Measurements from ENCODE around the gene HNRNPL.
"Not testable (repeated sequence)": the region's sequence is repeated elsewhere in the genome, so short reads cannot be mapped to it uniquely, and the experiment has no call there.

The HNRNPL gene

GRCh38 chr19:38801359-38802095 is 48.3 kb downstream of the HNRNPL start:
- DNase-seq (ENCODE audit: low read depth), result no peak

DNA sequence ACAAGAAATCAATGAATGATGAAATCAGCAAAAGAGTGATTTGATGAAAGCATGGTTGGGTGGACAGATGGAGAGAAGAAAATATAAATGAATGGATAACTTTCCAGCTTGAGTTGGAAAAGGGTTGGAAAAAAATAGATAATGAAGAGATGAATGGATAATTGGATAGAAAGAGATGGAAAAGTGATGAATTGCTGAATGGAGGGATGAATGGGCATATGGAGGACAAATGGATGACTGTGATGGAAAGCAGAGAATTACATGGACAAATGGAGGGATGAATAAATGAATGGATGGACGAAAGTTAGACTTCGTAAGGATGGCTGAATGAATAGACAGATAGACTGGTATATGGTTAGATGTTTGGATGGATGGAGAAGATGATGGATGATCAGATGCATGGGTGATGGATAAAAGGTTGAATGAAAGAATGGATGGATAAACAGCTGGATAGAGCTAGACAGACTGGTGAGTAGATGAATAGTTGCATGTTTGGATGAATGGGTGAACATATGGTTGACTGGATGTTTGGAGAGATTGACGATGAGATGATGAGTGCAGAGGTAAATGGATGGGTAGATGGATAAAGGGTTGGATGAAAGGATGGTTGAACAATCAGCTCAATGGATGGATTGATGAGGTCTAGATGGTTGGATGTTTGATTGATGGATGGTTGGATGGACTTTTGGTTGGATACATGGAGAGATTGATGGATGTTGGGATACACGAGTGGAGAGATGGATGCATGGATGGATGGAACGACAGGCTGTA is 49.0 kb downstream of the HNRNPL start:
- DNase-seq (ENCODE audit: low read depth), result no peak

DNA sequence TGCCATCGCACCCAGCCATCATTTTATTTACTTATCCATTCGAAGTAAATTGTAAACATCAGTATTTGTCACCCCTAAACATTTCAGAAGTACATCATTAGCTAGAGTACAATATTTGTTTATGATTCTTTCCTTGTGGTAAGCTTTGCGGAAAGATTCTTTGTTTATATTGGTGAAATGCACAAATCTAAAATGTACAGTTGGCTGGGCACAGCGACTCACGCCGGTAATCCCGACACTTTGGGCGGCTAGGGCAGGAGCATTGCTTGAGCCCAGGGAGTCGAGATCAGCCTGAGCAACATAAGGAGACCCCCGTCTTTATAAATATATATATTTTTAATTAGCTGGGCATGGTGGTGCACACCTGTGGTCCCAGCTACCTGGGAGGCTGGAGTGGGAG is 50.7 kb downstream of the HNRNPL start:
- DNase-seq (ENCODE audit: low read depth), result no peak

- DNase-seq (ENCODE audit: low read depth), result not testable (repeated sequence)
These were observed 52.0 kb downstream of the HNRNPL start for GRCh38 chr19:38797781-38798180.

DNA sequence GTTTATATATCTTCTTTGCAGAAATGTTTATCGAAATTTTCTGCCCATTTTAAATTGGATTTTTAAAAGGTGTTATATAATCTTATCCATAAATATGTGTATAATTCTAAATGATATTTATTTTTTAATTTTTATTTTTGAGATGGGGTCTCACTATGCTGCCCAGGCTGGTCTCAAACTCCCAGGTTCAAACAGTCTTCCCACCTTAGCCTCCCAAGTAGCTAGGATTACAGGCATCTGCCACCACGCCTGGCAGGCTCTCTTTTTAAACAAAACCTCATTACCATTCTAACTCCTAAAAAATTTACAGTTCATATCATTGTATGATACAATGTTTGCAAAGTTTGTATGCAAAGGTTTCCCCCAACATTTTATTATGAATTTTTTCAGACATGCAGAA is 53.6 kb downstream of the HNRNPL start:
- no peak for DNase-seq (ENCODE audit: low read depth)

GRCh38 chr19:38795549-38795948 is 54.2 kb downstream of the HNRNPL start:
- no peak for DNase-seq (ENCODE audit: low read depth)

DNA sequence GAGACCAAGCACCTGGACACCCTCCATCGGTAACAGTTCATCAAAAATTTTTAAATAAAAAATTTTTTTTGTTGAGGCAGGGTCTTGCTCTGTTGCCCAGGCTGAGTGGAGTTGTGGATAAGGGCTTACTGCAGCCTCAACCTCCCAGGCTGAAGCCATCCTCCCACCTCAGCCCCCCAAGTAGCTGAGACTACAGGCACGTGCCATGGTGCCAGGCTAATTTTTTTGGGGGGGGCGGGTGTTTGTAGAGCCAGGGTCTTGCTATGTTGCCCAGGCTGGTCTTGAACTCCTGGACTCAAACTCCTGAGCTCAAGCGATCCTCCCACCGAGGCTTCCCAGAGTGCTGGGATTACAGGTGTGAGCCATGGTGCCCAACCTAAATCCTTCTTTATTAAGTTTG is 56.1 kb downstream of the HNRNPL start:
- DNase-seq (ENCODE audit: low read depth), result no peak

GRCh38 chr19:38793177-38793576 is 56.6 kb downstream of the HNRNPL start:
- peak; percentile 73 for DNase-seq (ENCODE audit: low read depth)

- DNase-seq (ENCODE audit: low read depth), result no peak
These were observed 57.3 kb downstream of the HNRNPL start for GRCh38 chr19:38792250-38793111.

GRCh38 chr19:38791451-38792064 is 58.2 kb downstream of the HNRNPL start:
- DNase-seq (ENCODE audit: low read depth), result not testable (repeated sequence)

- DNase-seq (ENCODE audit: low read depth), result not testable (repeated sequence)
These were observed 59.0 kb downstream of the HNRNPL start for GRCh38 chr19:38790507-38791403.

DNA sequence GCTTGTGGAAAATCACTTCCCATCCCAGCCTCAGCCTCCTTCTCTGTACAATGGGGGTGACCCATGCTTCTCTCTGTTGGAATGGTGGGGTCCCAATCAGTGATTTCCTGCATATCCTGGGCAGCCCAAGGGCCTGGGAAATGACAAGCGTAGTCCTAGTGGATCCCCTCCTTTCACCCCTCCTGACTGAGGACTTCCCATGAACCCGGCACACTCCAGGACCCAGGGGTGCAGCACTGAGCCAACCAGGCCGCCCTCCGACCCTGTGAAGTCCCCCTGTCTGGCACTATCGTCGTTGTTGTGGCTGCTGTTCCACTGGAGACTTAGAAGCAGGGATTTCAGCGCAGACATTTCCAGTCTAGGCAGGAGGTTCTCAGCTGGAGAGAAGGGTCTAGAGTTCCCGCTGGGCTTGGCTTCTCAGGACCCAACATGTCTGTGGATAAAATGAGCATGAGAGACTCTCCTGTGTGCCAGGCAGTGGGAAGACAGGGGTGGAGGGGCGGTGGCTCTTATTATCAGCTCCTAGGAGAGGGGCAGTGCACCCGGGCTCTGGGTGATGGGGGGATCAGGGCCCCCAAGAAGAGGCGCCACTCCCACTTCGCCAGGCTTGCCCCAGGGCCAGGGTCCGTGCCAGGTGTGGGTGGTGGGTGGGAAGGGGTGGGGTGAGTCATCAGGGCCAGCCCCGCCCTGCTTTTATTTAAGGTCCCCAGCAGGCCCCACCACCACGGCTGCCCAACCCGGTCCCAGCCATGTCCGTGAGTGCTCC is 61.1 kb downstream of the HNRNPL start, which contains the start of gene LGALS7B:
LGALS7B (plus strand) TSS at position 723 of the 766 bp plus-strand sequence; CDS start at position 750, 27 bp downstream.
- no peak for DNase-seq (ENCODE audit: low read depth)

DNA sequence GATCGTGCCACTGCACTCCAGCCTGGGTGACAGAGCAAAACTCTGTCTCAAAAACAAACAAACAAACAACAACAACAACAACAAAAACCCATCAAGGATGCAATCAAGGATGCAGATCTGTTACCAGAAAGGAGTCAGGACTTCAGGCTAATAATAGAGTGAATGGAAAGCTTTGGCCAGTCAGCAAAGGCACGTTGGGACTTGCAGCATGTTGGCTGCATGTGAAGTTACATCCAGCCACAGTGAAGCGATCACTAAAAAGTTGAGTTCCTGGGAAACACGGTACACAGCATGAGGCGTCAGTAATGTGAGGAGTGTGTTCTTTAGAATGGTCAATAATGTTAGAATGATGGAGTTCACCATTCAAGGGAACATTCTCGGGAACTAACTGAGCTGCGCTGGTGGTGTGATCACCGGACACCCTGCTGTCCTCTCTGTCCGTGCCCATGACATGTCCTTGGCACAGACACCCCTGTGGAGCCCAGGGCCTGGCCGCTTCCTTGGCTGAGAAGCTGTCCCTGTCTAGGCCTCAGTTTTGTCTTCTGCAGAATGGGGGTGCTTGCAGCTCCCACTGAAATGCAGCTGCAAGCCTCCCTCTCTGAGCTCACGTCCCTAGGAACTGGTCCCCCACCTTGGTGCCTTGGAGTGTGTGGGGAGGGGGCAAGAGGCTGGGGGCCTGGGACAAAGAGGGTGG is 63.1 kb downstream of the HNRNPL start:
- no peak for DNase-seq (ENCODE audit: low read depth)
